ENCODE data around the gene SYT17.
"Not testable (repeated sequence)": the region's sequence is repeated elsewhere in the genome, so short reads cannot be mapped to it uniquely, and the experiment has no call there.

SYT17 gene

DNA sequence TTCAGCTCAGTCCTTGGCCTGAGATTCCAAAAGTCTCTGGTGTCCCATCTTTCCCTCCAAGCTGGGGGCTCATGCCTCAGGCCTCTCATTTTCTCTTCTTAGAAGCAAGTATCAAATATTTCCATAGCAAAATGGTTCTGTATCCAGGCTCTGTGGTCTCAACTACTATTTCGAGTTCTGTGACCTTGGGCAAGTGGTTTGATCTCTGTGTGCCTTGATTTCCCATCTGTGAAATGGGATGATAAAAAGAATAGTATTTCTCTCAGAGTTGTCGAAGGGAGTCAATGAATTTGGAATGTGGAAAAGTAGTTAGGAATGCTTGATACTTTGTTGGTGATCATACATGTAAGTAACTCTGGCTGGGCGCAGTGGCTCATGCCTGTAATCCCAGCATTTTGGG, 6.4 kb downstream of the SYT17 start:
- DNase-seq, result no peak

DNA sequence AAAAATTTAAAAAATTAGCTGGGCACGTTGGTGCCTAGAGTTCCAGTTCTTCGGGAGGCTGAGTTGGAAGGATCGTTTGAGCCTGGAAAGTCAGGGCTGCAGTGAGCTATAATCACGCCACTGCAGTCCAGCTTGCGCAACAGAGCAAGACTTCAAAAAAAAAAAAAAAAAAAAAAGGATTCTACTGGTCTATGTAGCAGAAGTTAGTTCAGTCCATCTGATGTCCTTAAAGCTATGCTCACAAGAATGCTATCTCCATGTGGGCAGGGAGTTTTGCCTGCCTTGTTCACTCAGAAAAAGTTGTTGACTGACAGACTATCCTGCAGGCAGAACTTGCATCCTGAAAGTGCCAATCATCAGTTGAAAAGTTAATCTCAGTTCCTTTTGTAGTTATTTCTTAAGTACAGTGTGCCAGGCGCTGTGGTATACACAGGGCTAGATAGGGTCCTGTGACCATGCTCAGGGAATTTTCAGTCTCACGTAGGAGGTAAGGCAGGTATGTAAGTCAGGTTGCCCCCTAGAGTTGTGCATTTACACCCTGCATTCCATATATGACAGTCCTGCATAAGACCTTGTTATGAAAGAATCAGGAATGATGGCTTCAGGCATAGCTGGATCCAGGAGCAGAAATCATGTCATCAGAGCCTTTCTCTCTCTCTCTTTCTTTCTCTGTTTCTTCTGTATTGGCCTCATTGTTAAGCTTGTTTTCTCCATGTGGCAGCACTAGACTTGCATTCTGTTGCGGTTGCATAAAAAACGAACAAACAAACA, 7.6 kb downstream of the SYT17 start:
- no peak for DNase-seq

DNA sequence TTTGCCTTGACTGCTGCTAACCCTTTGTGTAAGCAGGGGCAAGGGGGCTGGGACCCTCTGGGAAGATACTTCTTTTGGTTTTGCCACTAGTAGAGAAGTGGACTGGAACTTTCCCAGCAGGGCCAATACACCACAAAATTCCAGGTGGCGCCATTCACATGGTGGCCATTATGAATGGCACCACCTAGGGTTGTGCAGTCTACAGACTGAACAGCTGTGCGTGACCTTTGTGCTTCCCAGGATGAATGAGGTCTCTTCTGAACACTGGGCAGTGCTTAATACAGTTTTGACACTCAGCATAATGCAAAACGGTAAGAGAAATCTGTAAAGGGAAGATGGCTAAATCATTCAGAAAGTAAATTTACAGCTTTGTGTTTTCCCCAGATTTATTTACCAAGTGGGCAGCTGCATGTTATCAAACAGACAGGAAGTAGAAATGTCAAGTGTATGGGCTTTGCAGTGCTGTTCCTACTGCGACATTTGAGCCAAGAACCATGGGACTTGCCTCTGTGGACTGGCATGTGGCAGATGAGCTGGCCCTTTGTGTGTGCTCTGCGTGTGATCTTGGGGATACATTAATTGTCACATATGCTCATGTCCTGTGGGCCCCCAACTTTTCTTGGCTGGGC, 9.2 kb downstream of the SYT17 start:
- no peak for DNase-seq

DNA sequence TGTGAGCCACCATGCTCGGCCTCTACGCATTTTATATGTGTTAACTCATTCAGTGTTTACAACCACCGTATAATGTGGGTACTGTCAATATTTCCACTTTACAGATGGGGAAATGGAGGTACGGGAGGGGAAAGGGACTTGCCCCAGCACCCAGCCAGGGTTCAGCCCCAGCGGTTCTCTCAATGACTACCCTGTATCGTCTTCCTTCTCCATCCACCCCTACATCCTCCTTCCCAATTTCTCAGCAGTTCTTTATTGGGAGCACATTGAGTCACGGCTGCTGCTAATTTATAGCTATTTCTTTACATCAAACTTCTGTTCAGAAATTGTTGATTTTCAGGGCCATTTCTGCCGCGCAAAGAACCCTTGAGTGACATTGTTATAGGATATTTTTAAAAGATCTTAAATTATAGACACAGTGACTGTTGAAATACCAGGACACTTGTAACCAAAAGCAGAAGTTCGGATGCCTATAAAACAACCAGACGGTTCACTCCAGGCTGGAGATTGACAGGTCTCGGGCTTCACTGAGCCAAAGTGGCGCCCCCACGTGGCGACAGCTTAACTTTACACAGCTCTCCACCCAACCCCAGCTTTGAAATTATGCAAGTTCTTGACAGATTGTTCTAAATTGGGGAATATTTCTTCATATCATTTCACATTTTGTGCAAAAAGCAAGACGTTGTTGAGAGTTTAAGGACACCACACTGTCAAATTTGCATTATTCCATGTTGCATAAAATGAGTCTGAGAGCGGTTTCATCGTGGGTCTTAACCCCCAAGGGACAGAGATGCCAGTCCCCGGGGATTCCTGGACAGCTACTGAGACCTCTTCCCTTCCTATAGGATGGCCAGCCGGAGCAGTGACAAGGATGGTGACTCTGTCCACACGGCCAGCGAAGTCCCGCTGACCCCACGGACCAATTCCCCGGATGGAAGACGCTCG, 11.8 kb downstream of the SYT17 start:
- DNase-seq, result peak; percentile 59

DNA sequence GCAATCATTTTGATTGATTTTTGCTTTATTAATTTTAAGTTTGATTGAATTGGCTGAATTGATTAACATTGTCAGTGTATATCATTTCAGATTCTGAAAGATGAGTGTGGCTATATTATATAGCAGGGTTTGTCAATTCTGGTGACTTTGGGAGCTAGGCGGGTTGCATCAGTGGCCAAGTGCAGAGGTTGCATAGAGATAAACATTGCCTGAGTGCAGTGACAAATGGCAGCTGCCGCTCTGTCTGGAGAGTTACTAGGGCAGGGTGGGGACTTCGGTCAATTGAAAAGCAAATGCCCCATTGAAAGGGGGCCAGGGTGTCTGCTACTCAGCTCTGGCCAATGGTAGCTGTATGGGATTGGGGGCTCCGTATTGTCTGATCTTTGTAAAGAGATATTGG, 12.7 kb downstream of the SYT17 start:
- DNase-seq, result no peak

DNA sequence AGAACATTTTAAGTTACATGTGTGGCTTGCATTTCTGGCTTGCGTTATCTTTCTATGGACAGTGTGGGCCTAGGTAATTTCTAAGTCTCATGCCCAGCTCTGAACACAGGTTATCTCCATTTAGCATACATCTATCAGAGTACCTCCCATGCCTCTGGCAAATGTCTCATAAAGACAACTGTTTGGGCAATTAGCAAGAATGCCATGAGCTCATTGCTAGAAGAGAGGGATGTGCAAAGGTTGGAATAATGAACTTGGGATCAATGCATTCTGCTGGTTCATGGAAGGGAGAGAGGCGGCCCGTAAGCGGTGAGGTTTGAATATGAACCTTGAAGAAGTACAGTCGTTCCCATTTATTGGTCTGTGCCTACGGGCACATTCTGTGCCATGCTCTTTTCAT, 14.4 kb downstream of the SYT17 start:
- DNase-seq, result no peak

DNA sequence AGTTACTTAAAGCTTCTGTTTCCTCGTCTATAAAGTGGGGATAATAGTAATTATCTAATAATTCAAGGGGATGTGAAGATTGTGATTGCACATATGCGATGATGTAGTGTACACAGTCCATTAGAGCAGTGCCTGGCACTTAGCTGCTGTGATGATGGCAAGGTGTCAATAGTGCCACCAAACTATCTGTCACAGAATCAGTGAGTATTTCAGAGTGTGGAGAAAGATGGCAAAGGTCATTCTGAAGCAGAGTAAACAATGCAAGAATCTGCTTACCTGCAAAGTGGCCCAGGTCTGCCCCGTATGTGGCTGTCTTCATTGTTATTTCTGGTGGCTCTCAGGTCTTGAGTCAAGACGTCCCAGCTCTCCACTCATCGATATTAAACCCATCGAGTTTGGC, 15.1 kb downstream of the SYT17 start:
- DNase-seq, result no peak

DNA sequence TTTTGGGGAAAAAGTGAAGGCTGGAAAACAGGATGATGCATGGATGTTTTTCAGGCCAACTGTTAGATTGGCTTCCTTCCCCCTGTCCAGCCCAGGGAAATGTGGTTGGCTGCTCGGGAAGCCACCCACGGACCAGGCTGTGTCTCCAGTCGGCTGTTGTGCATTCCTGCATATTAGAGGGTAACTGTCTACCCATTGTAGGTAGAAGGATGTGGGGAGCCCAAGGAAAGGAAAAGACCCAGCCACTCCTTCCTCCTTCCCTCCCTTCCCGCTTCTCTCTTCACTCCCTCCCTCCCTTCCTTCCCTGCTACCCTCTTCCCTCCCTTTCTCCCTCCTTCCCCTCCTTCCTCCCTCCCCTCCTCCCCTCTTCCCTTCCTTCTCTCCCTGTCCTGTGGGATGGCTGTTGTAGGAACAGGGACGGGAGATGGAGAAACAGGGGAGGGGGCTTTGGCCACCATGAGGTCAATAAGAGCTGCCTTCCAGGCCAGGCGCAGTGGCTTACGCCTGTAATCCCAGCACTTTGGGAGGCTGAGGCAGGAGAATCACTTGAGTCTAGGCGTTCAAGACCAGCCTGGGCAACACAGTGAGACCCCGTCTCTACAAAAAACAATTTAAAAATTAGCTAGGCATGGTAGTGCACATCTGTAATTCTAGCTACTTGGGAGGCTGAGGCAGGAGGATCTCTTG, 16.9 kb downstream of the SYT17 start:
- no peak for DNase-seq

DNA sequence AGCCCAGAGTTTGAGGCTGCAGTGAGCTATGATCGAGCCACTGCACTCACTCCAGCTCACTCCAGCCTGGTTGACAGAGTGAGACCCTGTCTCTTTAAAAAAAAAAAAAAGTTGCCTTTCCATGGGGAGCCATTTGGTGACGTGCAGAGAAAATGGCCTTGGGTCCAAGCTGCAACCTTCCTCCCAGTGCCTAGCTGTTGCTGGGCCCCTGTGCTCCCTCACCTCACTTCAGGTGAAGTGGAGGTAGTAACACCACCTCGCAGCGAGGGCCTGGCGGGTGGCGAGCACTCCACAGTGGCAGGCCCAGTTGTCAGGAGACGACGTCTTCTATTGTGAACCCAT, 17.4 kb downstream of the SYT17 start:
- DNase-seq, result no peak

DNA sequence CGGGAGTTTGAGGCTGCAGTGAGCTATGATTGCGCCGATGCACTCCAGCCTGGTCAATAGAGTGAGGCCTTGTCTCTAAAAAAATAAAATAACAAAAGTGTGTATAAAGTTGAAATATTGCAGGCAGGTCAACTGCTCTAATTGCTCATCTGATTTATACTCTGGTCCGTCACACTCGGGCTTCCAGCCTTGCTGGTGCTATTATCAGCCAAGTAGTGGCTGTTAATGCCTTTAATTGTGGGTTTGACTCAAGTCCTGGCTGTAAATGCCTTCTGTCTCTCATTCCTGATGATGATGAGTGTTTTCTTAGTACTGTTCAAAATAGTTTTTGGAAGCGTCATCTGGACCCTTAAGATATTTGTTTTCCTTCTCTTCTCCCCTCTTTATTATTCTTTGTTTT, 18.4 kb downstream of the SYT17 start:
- no peak for DNase-seq

DNA sequence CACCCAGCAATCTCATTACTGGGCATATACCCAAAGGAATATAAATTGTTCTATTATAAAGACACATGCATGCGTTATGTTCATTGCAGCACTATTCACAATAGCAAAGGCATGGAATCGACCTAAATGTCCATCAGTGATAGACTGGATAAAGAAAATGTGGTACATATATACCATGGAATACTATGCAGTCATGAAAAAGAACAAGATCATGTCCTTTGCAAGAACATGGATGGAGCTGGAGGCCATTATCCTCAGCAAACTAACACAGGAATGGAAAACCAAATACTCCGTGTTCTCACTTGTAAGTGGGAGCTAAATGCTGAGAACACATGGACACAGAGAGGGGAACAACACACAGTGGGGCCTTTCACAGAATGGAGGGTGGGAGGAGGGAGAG, 19.9 kb downstream of the SYT17 start:
- DNase-seq, result not testable (repeated sequence)

DNA sequence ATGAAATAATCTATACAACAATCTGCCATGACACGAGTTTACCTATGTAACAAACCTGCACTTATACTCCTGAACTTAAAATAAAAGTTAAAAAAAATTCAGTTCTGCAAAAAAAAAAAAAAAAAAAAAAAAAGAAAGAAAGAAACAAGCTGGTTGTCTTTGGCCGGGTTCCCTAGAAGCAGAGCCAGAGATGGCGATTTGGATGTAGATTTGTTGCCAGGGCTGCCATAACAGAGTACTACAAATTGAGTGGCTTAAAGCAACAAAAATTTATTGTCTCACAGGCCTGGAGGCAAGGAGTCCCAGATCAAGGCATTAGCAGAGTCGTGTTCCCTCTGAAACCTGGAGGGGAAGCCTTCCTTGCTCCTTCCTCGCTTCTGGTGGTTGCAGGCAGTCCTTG, 20.4 kb downstream of the SYT17 start:
- DNase-seq, result no peak

DNA sequence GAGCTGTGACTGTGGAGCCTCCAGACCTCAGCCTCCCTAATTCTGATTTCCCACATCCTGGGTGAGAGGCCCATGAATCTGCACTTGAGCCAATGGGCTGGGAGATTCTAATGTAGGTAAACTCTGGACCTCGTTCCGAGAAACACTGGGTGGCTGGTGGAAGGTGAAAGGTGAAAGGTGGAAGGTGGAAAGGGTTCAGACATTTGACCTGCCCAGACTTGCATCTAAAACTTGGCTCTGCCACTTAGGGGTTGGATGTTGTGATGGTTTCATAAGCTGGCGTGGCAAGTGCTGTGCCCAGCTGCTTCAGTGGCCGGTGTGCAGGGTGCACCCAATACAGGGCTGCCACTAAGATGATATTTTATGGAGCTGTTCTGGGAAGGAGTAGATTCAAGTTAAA, 24.8 kb downstream of the SYT17 start:
- no peak for DNase-seq

DNA sequence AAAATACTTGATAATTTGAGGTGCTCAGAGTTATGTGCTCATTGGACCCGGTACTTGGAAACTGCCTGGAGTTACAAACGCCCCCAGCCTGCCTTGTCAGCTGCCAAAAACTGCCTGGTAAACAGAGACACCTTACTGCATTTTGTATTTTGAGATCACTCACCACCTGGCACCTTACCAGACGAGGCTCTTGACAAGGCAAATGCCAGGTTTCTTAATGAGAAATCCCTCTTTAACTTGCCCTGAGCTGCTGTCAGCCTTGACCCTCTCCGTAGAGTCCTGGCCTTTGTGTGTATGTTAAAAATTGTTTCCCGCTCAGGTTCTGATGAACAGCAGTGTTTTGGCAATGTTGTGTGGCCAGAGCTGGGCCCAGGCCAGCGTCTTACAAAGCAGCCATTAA, 28.8 kb downstream of the SYT17 start:
- DNase-seq, result no peak

DNA sequence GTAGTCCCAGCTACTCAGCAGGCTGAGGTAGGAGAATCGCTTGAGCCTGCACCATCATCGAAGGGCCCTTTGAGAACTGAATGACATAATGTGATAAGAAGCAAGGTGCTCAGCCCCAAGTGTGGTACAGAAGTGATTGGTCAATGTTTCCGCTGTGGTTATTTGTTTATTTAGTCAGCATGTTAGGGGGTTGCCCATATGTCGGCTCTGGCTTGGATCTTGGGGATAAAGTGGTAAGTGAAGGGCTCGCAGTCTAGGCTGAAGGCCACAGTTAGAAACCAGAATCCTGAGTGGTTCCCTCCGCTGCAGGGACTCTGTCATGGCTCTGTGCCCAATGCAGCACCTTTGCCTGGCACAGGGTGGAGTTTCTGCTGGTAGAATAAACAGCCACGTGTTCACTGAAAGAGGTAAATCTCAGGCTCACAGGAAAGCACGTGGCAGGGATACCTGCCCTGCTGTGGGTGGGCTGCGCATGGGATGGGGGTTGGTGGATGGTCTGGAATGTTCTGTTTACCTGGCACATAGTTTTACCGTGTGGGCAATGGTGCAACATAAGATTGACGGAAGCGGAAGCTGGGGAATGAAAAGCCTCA, 35.4 kb downstream of the SYT17 start:
- DNase-seq, result no peak

DNA sequence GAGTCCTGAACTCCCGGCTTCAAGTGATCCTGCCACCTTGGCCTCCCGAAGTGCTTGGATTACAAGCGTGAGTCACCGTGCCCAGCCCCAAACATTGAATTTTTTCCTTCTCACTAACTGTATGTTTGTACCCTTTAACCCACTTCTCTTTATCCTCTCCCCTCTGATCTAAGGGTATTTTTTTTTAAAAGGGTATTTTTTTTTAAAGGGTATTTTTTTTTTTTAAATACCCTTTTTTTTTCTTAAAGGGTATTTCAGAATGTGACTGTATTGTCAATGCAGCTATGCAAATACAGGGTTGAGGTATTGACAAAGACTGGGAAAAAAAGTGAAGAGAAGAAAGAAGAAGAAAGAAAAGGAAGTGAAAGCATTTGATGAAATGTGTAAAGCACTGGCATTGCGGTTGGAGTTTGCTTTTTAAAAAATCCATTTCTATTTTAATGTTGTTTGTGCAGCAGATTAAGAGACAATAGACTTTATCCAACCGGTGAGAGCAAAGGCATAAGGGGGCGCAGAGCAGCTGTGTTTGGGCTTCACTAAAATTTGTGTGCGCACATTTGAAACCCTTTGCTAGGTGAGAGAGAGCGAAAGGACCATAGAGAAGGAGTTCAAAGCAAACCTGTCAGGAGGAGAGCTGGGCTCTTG, 42.4 kb downstream of the SYT17 start:
- no peak for DNase-seq

DNA sequence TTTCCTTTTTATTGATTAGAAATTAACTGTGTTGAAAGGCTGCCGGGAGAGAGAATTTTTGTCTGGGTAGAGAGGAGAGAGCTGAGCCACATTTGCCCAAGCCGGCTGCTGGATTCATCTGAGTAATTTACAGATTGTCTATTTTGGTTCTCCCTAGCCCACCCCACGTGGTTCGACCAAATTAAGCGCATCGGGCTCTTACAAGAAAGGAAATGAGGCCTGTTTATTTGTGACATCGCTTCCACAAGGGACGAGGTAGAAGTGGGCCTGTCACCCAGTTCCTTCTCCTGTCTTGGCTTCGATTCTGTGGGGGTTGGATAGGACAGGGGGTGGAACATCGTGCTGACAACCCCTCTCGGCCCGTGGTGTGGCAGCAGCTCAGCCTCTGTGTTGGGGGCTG, 42.9 kb downstream of the SYT17 start:
- no peak for DNase-seq

DNA sequence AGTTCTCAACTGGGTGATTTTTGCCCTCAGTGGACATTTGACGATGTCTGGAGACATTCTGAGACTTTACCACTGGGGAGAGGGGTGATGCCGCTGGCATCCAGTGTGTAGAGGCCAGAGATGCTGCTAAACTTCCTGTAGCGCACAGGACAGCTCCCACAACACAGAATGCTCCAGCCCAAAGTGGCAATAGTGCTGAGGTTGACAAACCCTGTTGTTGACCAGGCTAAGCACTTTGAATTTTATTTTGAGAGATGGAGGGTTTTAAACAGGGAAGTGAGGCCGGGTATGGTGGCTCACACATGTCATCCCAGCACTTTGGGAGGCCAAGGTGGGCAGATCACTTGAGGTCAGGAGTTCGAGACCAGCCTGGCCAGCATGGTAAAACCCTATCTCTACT, 44.0 kb downstream of the SYT17 start:
- DNase-seq, result no peak

DNA sequence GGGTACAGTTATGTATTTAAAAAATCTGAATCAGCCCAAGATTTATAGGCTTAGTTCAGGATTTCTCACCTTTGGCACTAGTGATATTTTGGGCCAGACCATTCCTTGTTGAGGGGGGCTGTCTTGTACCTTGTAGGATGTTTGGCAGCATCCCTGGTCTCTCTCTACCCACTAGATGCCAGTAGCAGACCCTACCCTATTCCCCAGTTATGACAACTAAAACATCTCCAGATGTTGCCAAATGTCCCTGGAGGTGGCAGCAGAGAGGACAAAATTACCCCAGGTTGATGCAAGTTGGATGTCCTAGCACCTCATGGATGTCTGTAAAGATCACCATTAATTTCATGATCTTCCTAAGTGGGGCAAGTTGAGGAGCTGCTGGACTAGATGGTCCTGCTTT, 45.8 kb downstream of the SYT17 start:
- no peak for DNase-seq

DNA sequence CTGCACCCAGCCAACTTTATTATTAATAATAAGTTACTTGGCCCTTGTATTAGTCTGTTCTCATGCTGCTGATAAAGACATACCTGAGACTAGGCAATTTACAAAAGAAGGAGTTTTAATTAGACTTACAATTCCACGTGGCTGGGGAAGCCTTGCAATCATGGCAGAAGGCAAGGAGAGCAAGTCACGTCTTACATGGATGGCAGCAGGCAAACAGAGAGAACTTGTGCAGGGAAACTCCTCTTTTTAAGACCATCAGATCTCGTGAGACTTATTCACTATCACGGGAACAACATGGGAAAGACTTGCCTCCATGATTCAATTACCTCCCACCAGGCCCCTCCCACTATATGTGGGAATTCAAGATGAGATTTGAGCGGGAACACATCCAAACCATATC, 47.7 kb downstream of the SYT17 start:
- DNase-seq, result no peak

DNA sequence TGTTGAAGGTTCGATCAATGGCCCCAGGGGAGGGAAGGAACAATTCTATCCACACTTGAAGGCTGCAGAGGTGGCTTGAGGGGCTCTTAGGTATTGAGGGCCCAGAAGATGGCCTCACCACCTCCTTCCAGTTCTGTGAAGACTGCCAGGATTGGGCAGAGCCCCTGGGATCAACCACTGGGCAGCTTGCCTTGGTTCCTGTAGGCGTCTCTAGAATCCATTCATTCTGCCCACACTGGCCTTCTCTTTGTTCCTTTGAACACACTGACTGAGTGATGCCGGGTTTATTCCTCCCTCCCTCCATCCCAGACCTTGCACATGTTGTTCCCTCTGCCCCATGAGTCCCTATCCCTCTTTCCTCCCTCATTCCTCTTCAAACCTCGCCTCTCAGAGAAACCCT, 50.5 kb downstream of the SYT17 start:
- no peak for DNase-seq

DNA sequence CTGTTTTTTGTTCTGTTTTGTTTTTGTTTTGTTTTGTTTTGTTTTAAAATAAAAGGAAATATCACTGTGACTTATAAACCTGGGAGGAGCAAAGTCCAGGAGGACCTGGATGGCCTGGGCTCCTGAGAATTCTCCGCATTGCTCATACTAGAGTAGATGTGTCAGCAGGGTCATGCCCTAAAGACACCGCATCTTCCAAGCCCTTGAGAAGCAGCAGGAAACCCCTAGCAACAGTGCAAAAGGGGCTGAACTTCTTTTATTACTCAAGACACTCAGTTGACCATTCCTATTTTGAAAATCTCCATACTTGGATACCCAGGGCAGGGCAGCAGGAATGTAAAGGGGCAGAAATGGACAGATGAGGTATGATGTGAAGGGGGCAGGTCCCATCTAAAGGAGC, 51.8 kb downstream of the SYT17 start:
- DNase-seq, result no peak

Measured in fibroblast of skin of scalp (primary cell).